Measurements from ENCODE around the gene CLEC9A.

Gene CLEC9A

GRCh38 chr12:10065241-10065640 is 34.8 kb downstream of the CLEC9A start:
- in situ Hi-C loops (cut with MboI; ENCODE audit: low sequenced_read_pairs), result no loop called here

GRCh38 chr12:10067264-10067663 is 36.8 kb downstream of the CLEC9A start:
- in situ Hi-C loops (cut with MboI; ENCODE audit: low sequenced_read_pairs), result no loop called here

- in situ Hi-C loops (cut with MboI; ENCODE audit: low sequenced_read_pairs), result no loop called here
Observed at GRCh38 chr12:10067942-10068341, 37.5 kb downstream of the CLEC9A start.

GRCh38 chr12:10068644-10069043 is 38.2 kb downstream of the CLEC9A start:
- in situ Hi-C loops (cut with MboI; ENCODE audit: low sequenced_read_pairs), result no loop called here

- in situ Hi-C loops (cut with MboI; ENCODE audit: low sequenced_read_pairs), result no loop called here
Observed at GRCh38 chr12:10069099-10069498, 38.6 kb downstream of the CLEC9A start.

GRCh38 chr12:10069976-10070375 is 39.5 kb downstream of the CLEC9A start:
- in situ Hi-C loops (cut with MboI; ENCODE audit: low sequenced_read_pairs), result no loop called here

- in situ Hi-C loops (cut with MboI; ENCODE audit: low sequenced_read_pairs), result no loop called here
Observed at GRCh38 chr12:10070380-10070779, 39.9 kb downstream of the CLEC9A start.

GRCh38 chr12:10072131-10072530 is 41.6 kb downstream of the CLEC9A start:
- in situ Hi-C loops (cut with MboI; ENCODE audit: low sequenced_read_pairs), result no loop called here

GRCh38 chr12:10073261-10073660 is 42.8 kb downstream of the CLEC9A start:
- in situ Hi-C loops (cut with MboI; ENCODE audit: low sequenced_read_pairs), result no loop called here

- in situ Hi-C loops (cut with MboI; ENCODE audit: low sequenced_read_pairs), result no loop called here
Observed at GRCh38 chr12:10075451-10075850, 45.0 kb downstream of the CLEC9A start.

- in situ Hi-C loops (cut with MboI; ENCODE audit: low sequenced_read_pairs), result no loop called here
Observed at GRCh38 chr12:10082117-10082874, 51.8 kb downstream of the CLEC9A start.

GRCh38 chr12:10084733-10085132 is 54.3 kb downstream of the CLEC9A start:
- in situ Hi-C loops (cut with MboI; ENCODE audit: low sequenced_read_pairs), result no loop called here

- in situ Hi-C loops (cut with MboI; ENCODE audit: low sequenced_read_pairs), result no loop called here
Observed at GRCh38 chr12:10086387-10086786, 55.9 kb downstream of the CLEC9A start.

- in situ Hi-C loops (cut with MboI; ENCODE audit: low sequenced_read_pairs), result no loop called here
Observed at GRCh38 chr12:10088031-10088430, 57.5 kb downstream of the CLEC9A start.

GRCh38 chr12:10088955-10089900 is 58.7 kb downstream of the CLEC9A start:
- in situ Hi-C loops (cut with MboI; ENCODE audit: low sequenced_read_pairs), result no loop called here

GRCh38 chr12:10094646-10095395 is 64.3 kb downstream of the CLEC9A start:
- in situ Hi-C loops (cut with MboI; ENCODE audit: low sequenced_read_pairs), result no loop called here

- in situ Hi-C loops (cut with MboI; ENCODE audit: low sequenced_read_pairs), result no loop called here
Observed at GRCh38 chr12:10095971-10096370, 65.5 kb downstream of the CLEC9A start.

- in situ Hi-C loops (cut with MboI; ENCODE audit: low sequenced_read_pairs), result no loop called here
Observed at GRCh38 chr12:10097521-10097920, 67.0 kb downstream of the CLEC9A start.

GRCh38 chr12:10098791-10099190 is 68.3 kb downstream of the CLEC9A start, which contains the start of gene CLEC1A:
CLEC1A (minus strand) TSS chr12:10098985; CDS start chr12:10098922, 63 bp downstream.
- in situ Hi-C loops (cut with MboI; ENCODE audit: low sequenced_read_pairs), result no loop called here

- in situ Hi-C loops (cut with MboI; ENCODE audit: low sequenced_read_pairs), result no loop called here
Observed at GRCh38 chr12:10101042-10101579, 70.6 kb downstream of the CLEC9A start.

Measured in hTERT RPE-1 (cell line).